Renal cortex interstitium (tissue), 15 donors: Measurements from ENCODE around the gene LYPLA2. TPM values are rescaled to one million over a fixed set of nuclear protein-coding genes. Genes with fewer than 3 reads are reported as not detected.
A peak's percentile ranks its signal among the peaks of the same experiment; 100 is the strongest.

Source experiments
- DNase-seq, 11 donors: peaks; one replicate each; pipeline ENCODE4 v3.0.0-alpha.2; 2013; ENCODE audit warnings: low read depth in 9 of 11, low spot score in 4 of 11; ENCODE audit errors: extremely low read depth in 1 of 11
- long read RNA-seq, 16 experiments: transcript quantifications; one replicate each; lab custom pipeline, GENCODE V29; 2026
- polyA plus RNA-seq, 3 donors: library from polyadenylated mRNA; unstranded; fragments of 120-200 nt; gene quantifications; one replicate each; pipeline ENCODE4 v1.2.1, GENCODE V29; 2013; ENCODE audit not compliant: insufficient read length in 3 of 3

The LYPLA2 gene
- 10 to 100 TPM; 51.5 to 78.0 (median 75.1) TPM for polyA plus RNA-seq
- long read RNA-seq, donor 1, transcript LYPLA2-205 (10 exons, 1,810 nt) = major isoform, 18 of 19 reads
- long read RNA-seq, donor 1, partial matches to known transcripts = 0 of 19 reads
- long read RNA-seq, donor 1, other reads (novel, unspliced or antisense) = 0 of 19 reads
- long read RNA-seq, donor 2, transcript LYPLA2-205 (10 exons, 1,810 nt) = major isoform, 24 of 26 reads
- long read RNA-seq, donor 2, partial matches to known transcripts = 0 of 26 reads
- long read RNA-seq, donor 2, other reads (novel, unspliced or antisense) = 0 of 26 reads
- long read RNA-seq, donor 3, transcript LYPLA2-205 (10 exons, 1,810 nt) = major isoform, 45 of 59 reads
- long read RNA-seq, donor 3, partial matches to known transcripts = 0 of 59 reads
- long read RNA-seq, donor 3, other reads (novel, unspliced or antisense) = 12 of 59 reads
- long read RNA-seq, donor 4, transcript LYPLA2-205 (10 exons, 1,810 nt) = major isoform, 35 of 37 reads
- long read RNA-seq, donor 4, partial matches to known transcripts = 0 of 37 reads
- long read RNA-seq, donor 4, other reads (novel, unspliced or antisense) = 0 of 37 reads
- long read RNA-seq, donor 5 = 0 reads
- long read RNA-seq, donor 6, transcript LYPLA2-205 (10 exons, 1,810 nt) = major isoform, 22 of 22 reads
- long read RNA-seq, donor 6, partial matches to known transcripts = 0 of 22 reads
- long read RNA-seq, donor 6, other reads (novel, unspliced or antisense) = 0 of 22 reads
- long read RNA-seq, donor 7, transcript LYPLA2-205 (10 exons, 1,810 nt) = major isoform, 22 of 22 reads
- long read RNA-seq, donor 7, partial matches to known transcripts = 0 of 22 reads
- long read RNA-seq, donor 7, other reads (novel, unspliced or antisense) = 0 of 22 reads
- long read RNA-seq, donor 8, transcript LYPLA2-205 (10 exons, 1,810 nt) = major isoform, 50 of 100 reads
- long read RNA-seq, donor 8, partial matches to known transcripts = 35 of 100 reads
- long read RNA-seq, donor 8, other reads (novel, unspliced or antisense) = 14 of 100 reads
- long read RNA-seq, donor 9, transcript LYPLA2-205 (10 exons, 1,810 nt) = major isoform, 28 of 40 reads
- long read RNA-seq, donor 9, partial matches to known transcripts = 12 of 40 reads
- long read RNA-seq, donor 9, other reads (novel, unspliced or antisense) = 0 of 40 reads
- long read RNA-seq, donor 10, transcript LYPLA2-205 (10 exons, 1,810 nt) = major isoform, 26 of 28 reads
- long read RNA-seq, donor 10, partial matches to known transcripts = 0 of 28 reads
- long read RNA-seq, donor 10, other reads (novel, unspliced or antisense) = 0 of 28 reads
- long read RNA-seq, donor 11, transcript LYPLA2-205 (10 exons, 1,810 nt) = major isoform, 34 of 34 reads
- long read RNA-seq, donor 11, partial matches to known transcripts = 0 of 34 reads
- long read RNA-seq, donor 11, other reads (novel, unspliced or antisense) = 0 of 34 reads
- long read RNA-seq, donor 12, transcript LYPLA2-205 (10 exons, 1,810 nt) = major isoform, 15 of 16 reads
- long read RNA-seq, donor 12, partial matches to known transcripts = 0 of 16 reads
- long read RNA-seq, donor 12, other reads (novel, unspliced or antisense) = 0 of 16 reads
- long read RNA-seq, donor 13, transcript LYPLA2-205 (10 exons, 1,810 nt) = major isoform, 54 of 70 reads
- long read RNA-seq, donor 13, partial matches to known transcripts = 6 of 70 reads
- long read RNA-seq, donor 13, other reads (novel, unspliced or antisense) = 7 of 70 reads
- long read RNA-seq, donor 14, transcript LYPLA2-205 (10 exons, 1,810 nt) = major isoform, 18 of 20 reads
- long read RNA-seq, donor 14, partial matches to known transcripts = 0 of 20 reads
- long read RNA-seq, donor 14, other reads (novel, unspliced or antisense) = 0 of 20 reads
- long read RNA-seq, donor 15, transcript LYPLA2-205 (10 exons, 1,810 nt) = major isoform, 10 of 10 reads
- long read RNA-seq, donor 15, partial matches to known transcripts = 0 of 10 reads
- long read RNA-seq, donor 15, other reads (novel, unspliced or antisense) = 0 of 10 reads
- long read RNA-seq, donor 16, transcript LYPLA2-205 (10 exons, 1,810 nt) = major isoform, 72 of 89 reads
- long read RNA-seq, donor 16, partial matches to known transcripts = 0 of 89 reads
- long read RNA-seq, donor 16, other reads (novel, unspliced or antisense) = 15 of 89 reads

DNA sequence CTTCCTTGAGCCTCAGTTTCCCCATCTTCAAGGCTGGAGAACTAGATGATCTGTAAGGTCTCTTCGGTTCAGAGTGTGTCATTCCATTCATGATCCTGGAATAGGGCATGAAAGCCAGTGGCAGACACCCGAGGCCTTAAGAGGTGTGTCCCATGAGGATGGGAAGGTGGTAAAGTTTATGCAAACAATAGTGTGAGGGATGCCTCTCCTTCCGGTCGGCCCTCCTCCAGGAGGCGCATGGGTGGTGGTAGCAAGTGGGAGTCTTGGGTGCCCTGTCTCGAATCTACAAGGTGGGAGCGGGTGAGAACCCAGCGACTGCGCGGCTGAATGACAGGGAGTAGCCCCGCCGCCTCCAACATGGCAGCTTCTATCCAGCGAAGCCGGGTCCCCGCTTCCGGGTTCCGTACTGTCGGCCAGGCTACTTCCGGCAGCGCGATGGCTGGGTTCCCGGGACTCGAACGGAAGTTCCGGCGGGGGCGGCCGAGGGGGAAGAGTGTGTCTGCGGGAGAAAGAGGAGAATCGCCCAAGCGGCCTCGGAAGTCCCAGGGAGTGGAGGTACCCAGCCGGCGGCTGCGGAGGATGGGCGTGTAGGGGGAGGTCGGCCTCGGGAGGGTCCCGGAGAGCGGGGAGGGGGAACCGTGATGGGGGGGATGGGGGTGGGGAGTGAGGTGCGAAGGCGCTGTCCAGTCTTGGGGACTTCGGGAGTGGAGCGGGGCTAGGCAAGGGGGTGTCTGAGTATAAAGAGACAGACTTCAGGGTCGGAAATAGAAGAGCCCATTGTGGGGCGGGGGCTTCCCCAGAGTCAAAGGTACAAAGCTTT is at the start of gene LYPLA2:
Gene LYPLA2, plus strand, starts transcription at position 450 of the 820 bp plus-strand sequence. CDS start 1,538 bp downstream, outside the sequence.
- DNase-seq = peak in 10 of 11 donors; percentile 78 to 91 (median 86)

DNA sequence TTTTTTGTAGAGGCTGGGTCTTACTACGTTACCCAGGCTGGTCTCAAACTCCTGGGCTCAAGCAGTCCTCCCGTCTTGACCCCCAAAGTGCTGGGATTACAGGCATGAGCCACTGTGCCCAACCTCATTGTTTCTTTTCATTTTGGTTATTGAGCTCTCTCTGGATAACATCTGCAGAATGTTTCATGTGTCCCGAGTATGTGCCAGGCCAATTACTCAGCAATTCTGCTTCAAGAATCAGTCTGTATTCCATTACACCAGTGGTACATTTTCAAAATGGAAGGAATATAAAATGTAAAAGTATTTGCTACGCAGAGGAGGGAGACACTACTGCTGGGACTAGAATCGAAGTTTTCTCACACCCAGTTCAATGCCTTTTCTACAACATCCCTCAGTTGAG is 49.3 kb upstream of the LYPLA2 start:
- DNase-seq = no peak

DNA sequence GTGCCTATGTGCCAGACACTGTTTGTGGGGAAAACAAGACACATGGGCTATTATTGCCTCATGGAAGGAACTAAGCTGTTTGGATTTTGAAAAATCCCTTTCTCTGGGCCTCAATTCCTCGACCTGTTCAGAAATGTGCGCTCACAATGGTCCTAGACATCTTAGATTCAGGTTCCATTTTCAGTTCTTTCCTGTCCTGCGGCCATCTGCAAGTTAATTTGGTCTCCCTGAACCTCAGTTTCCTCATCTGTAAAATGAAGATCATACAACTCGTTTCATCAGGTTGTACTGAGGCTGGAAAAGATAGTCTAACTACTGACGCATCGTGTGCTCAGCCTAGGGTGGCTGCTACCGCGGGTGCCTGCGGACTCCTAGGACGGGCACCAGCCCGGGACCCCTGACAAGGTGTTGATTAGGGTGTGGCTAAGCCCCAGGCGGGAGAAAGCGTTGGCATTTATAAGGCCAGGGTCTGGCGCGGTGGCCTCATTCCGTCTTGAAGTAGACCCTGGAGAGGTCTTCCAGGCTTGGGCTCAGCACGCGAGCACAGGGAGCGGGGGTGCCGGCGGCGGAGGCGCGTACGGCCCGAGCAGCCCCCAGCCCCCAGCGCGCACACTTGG is 48.2 kb upstream of the LYPLA2 start:
- DNase-seq = no peak

DNA sequence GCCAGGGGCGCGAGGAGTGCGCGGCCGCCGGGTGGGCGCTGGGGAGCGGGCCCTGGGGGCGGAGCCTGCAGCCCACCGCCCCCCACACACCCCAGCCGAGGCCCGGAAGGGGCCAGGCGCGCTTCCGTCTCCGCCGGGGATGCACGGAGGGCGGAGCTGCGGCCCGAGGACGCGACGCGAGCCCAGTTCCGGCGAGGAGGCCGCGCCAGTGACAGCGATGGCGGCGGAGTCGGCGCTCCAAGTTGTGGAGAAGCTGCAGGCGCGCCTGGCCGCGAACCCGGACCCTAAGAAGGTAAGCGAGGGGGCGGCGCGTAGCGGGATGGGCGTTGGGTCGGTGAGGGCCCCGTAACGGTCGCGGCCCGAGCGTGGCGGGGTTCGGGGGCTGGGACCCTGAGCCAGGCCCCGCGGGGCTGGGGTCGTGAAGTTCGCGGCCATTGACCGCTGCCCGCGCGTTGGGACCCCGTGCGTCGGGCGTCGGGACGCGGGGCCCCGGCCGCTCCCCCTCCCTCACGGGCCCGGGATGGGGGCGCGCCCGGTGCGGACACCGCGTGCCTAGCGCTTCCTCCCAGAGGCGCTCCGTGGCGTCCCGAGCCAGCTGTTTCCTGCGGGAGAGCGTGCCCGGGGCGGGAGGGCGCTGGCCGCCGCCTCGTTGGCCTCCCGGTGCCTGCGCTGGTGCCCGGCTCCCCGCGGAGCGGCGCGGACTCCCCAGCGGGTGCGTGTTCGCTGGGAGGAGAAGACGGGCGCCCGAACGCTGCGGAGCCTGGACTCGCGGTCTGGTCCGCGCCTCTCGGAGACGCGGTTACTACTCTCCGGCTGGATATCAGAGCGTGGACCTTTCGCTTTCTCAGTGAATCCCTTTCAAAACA is 47.4 kb upstream of the LYPLA2 start, which contains the start of gene ELOA:
Gene ELOA, plus strand, starts transcription at position 185 of the 866 bp plus-strand sequence. Its CDS starts 33 bp downstream, at position 218.
- peak in 9 of 11 donors; percentile 58 to 80 (median 72) for DNase-seq

GRCh38 chr1:23745515-23745914 is 45.4 kb upstream of the LYPLA2 start:
- no peak for DNase-seq

DNA sequence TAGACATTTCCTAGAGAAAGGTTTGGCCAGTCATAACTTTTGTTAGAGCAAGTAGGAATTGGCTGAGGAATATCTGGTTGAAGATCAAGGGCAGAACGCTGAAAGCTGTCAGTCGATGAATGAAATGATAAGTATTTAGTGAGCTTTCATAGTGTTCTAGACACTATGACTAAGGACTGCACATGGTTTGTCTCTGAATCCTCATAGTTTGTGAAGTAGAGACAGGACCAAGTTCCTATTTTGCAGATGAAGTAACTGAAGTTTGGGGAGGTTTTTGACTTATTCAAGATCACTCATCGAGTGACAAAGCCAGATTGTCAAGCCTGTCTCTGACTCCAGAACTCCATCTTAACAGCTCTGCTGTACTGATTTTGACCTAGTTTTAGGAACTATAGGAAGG is 42.9 kb upstream of the LYPLA2 start:
- no peak for DNase-seq

- no peak for DNase-seq
Measured at GRCh38 chr1:23751050-23751814, 39.7 kb upstream of the LYPLA2 start.

DNA sequence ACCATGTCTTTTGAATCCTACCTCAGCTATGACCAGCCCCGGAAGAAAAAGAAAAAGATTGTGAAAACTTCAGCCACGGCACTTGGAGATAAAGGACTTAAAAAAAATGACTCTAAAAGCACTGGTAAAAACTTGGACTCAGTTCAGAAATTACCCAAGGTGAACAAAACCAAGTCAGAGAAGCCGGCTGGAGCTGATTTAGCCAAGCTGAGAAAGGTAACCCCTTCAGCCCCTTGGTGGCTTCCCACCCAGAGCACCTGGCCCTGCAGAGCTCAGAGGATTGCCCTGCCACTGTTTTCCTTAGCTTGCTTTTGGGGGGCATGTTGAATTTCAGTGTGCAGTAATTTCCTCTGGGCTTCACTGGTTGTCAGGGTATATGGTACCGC is 39.1 kb upstream of the LYPLA2 start:
- no peak for DNase-seq

DNA sequence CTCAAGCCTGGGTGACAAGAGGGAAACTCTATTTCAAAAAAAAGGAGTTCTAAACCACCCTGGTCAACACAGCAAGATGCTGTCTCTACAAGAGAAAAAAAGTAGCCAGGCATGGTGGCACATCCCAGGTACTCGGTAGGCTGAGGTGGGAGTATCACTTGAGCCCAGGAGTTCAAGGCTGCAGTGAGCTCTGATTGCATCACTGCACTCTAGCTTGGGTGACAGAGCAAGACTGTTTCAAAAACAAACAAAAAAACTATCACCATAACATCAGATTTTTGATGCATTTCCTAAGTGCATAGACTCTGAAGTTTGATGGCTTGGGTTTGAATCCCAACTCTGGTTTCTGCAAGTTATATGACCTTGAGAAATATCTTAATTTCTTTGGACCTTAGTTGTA is 38.0 kb upstream of the LYPLA2 start:
- no peak for DNase-seq

GRCh38 chr1:23756676-23757075 is 34.3 kb upstream of the LYPLA2 start:
- DNase-seq = no peak

DNA sequence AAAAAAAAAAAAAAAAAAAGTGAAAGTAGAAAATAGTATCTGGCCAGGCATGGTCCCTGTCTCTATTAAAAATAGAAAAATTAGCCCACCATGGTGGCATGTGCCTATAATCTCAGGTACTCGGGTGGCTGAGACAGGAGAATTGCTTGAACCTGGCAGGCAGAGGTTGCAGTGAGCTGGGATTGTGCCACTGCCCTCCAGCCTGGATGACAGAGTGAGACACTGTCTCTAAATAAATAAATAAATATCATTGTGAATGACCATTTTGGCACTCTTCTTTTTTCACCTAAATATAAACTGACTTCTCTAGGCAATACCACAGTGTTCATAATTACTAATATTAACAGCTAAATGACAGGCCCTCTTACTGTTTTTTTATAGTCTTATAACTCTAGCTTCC is 33.1 kb upstream of the LYPLA2 start:
- DNase-seq = no peak

DNA sequence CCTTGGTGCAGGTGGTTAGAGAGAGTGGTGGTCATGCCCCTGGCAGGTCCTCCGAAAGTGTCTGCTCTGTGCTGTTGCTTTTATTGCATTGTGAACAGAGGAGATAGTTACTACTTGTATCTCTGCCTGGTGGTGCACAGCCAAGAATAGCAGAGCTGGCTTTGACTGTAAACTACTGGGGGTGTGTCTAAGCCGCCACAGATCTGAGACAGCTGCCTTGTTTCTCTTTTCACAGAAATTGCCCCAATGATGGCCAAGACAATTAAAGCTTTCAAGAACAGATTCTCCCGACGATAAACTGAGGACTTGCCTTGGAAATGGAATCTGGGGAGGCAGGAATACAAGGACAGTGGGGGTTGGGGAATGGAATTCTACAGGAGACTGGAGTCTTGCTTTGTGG is 31.7 kb upstream of the LYPLA2 start:
- DNase-seq = no peak

DNA sequence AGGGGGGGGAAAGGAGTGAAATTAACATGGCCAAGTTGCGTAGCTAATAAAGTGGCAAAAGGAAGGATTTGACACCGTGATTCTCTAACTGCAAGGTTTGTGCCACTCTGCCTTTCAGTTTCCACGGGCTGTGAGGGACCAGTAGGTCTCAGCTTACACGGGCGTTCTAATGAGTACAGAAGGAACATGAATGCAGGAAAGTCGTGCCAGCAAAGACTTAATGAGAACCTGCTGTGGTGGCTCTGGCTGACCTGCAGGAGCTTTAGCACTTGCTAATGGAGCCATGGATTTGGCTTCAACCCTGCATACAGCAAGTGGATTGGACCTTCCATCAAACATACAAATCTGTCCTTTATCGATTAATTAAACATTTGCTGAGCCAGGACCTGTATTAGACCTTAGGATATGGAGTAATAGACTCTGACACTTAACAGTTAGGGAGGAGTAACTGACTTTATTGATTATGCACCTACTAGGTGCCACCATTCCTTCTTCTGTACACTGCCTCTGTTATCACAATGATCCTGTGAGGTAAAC is 27.8 kb upstream of the LYPLA2 start:
- DNase-seq = no peak

DNA sequence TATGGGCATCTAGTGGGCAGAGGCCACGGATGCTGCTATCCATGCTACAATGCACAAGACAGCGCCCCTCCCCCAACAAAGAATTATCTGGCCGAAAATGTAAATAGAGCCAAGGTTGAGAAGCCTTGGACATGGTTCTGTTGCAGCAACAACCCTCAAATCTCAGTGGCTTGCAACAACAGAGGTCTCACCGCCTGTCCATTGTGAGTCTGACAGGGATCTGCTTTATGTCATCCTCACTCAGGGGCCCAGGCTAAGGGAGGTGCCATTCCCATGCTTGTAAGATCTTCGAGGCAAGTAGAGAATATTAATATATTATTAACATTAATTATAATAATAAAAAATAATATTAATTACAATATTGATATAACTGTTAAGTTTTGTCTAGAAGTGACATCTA is 22.2 kb upstream of the LYPLA2 start:
- no peak for DNase-seq
